Neural cell (in vitro differentiated cells): Measurements from ENCODE around the gene KCTD11.

Source experiments
- CTCF ChIP-seq: fragments of 450-650 bp; IDR thresholded peaks from 2 replicates; pipeline ENCODE4 v1.5.1; 2014; ENCODE audit warnings: antibody characterized with exemption, mild to moderate bottlenecking, moderate library complexity; ENCODE audit not compliant: poor library complexity, severe bottlenecking
- EP300 ChIP-seq: fragments of 450-650 bp; conservative IDR thresholded peaks from 2 replicates; pipeline ENCODE4 v1.6.1; 2014; ENCODE audit warnings: antibody characterized with exemption, mild to moderate bottlenecking, moderate library complexity; ENCODE audit not compliant: poor library complexity, severe bottlenecking
- EZH2 ChIP-seq: fragments of 200-600, 300-800 bp; shearing (Covaris generic), sonication (generic); IDR thresholded peaks from 2 replicates; pipeline ENCODE4 v1.6.1; 2014; ENCODE audit warnings: antibody characterized with exemption, low read length, borderline replicate concordance, mild to moderate bottlenecking; ENCODE audit not compliant: insufficient read depth, poor library complexity, severe bottlenecking
- MXI1 ChIP-seq: fragments of 450-650 bp; conservative IDR thresholded peaks from 2 replicates; pipeline ENCODE4 v1.6.1; 2014; ENCODE audit warnings: antibody characterized with exemption, mild to moderate bottlenecking; ENCODE audit not compliant: poor library complexity, severe bottlenecking
- POLR2AphosphoS5 ChIP-seq: IDR thresholded peaks from 2 replicates; pipeline ENCODE4 v1.6.1; 2012
- RAD21 ChIP-seq: fragments of 450-650 bp; conservative IDR thresholded peaks from 2 replicates; pipeline ENCODE4 v1.6.1; 2014; ENCODE audit warnings: antibody characterized with exemption, mild to moderate bottlenecking, moderate library complexity
- REST ChIP-seq: IDR thresholded peaks from 2 replicates; pipeline ENCODE4 v1.6.1; 2012; ENCODE audit warnings: borderline replicate concordance
- SMC3 ChIP-seq: fragments of 450-650 bp; conservative IDR thresholded peaks from 2 replicates; pipeline ENCODE4 v1.6.1; 2014; ENCODE audit warnings: antibody characterized with exemption, mild to moderate bottlenecking, moderate library complexity; ENCODE audit not compliant: poor library complexity
- TAF1 ChIP-seq: IDR thresholded peaks from 2 replicates; pipeline ENCODE4 v1.6.1; 2012; ENCODE audit warnings: low read depth

GRCh38 chr17:7304179-7304578 lies 47.8 kb upstream of the KCTD11 start:
- TF ChIP-seq RAD21, result no peak
- no peak for TF ChIP-seq POLR2AphosphoS5
- no peak for TF ChIP-seq EP300
- no peak for TF ChIP-seq SMC3
- no peak for TF ChIP-seq CTCF
- no peak for TF ChIP-seq TAF1
- no peak for TF ChIP-seq MXI1
- no peak for TF ChIP-seq EZH2
- no peak for TF ChIP-seq REST
